ENCODE measurements around the gene ODF4.
"Not testable (repeated sequence)": the region's sequence is repeated elsewhere in the genome, so short reads cannot be mapped to it uniquely, and the experiment has no call there.

The ODF4 gene

GRCh38 chr17:8326511-8327302, 12.9 kb upstream of the ODF4 start:
- no peak for DNase-seq (ENCODE audit: low spot score)

- DNase-seq (ENCODE audit: low spot score): no peak
Measured at GRCh38 chr17:8327303-8327649, 12.4 kb upstream of the ODF4 start.

- no peak for DNase-seq (ENCODE audit: low spot score)
Measured at GRCh38 chr17:8332128-8332527, 7.5 kb upstream of the ODF4 start.

GRCh38 chr17:8332688-8333087, 7.0 kb upstream of the ODF4 start:
- DNase-seq (ENCODE audit: low spot score): no peak

- no peak for DNase-seq (ENCODE audit: low spot score)
Measured at GRCh38 chr17:8333281-8333680, 6.4 kb upstream of the ODF4 start.

GRCh38 chr17:8337802-8338752, 1.6 kb upstream of the ODF4 start:
- DNase-seq (ENCODE audit: low spot score): no peak

- no peak for DNase-seq (ENCODE audit: low spot score)
Measured at GRCh38 chr17:8338753-8339140, 893 bp upstream of the ODF4 start.

- DNase-seq (ENCODE audit: low spot score): no peak
Measured at GRCh38 chr17:8341456-8341855, 1.8 kb downstream of the ODF4 start.

GRCh38 chr17:8345052-8345690, 5.5 kb downstream of the ODF4 start:
- no peak for DNase-seq (ENCODE audit: low spot score)

GRCh38 chr17:8345951-8346665, 6.5 kb downstream of the ODF4 start:
- no peak for DNase-seq (ENCODE audit: low spot score)

- DNase-seq (ENCODE audit: low spot score): not testable (repeated sequence)
Measured at GRCh38 chr17:8347001-8347400, 7.4 kb downstream of the ODF4 start.

- no peak for DNase-seq (ENCODE audit: low spot score)
Measured at GRCh38 chr17:8350339-8350738, 10.7 kb downstream of the ODF4 start.

- DNase-seq (ENCODE audit: low spot score): no peak
Measured at GRCh38 chr17:8353736-8354135, 14.1 kb downstream of the ODF4 start.

- no peak for DNase-seq (ENCODE audit: low spot score)
Measured at GRCh38 chr17:8354236-8354635, 14.6 kb downstream of the ODF4 start.

- no peak for DNase-seq (ENCODE audit: low spot score)
Measured at GRCh38 chr17:8357910-8358309, 18.3 kb downstream of the ODF4 start.

GRCh38 chr17:8359769-8360168, 20.1 kb downstream of the ODF4 start:
- no peak for DNase-seq (ENCODE audit: low spot score)

- no peak for DNase-seq (ENCODE audit: low spot score)
Measured at GRCh38 chr17:8360260-8360659, 20.6 kb downstream of the ODF4 start.

- no peak for DNase-seq (ENCODE audit: low spot score)
Measured at GRCh38 chr17:8360751-8361150, 21.1 kb downstream of the ODF4 start.

- no peak for DNase-seq (ENCODE audit: low spot score)
Measured at GRCh38 chr17:8362651-8363332, 23.2 kb downstream of the ODF4 start.

GRCh38 chr17:8365143-8365542, 25.5 kb downstream of the ODF4 start:
- no peak for DNase-seq (ENCODE audit: low spot score)

GRCh38 chr17:8366231-8366630, 26.6 kb downstream of the ODF4 start:
- no peak for DNase-seq (ENCODE audit: low spot score)

- no peak for DNase-seq (ENCODE audit: low spot score)
Measured at GRCh38 chr17:8368193-8368592, 28.6 kb downstream of the ODF4 start.
